SKM-1 (cell line): Measurements from ENCODE around the gene HELQ.
A peak's percentile ranks its signal among the peaks of the same experiment; 100 is the strongest.
"Not testable (repeated sequence)": the region's sequence is repeated elsewhere in the genome, so short reads cannot be mapped to it uniquely, and the experiment has no call there.

Source experiments
- DNase-seq: peaks from one replicate; lab custom pipeline; 2025; ENCODE audit not compliant: unreplicated experiment; lab: John Stamatoyannopoulos, UW

The HELQ gene

DNA sequence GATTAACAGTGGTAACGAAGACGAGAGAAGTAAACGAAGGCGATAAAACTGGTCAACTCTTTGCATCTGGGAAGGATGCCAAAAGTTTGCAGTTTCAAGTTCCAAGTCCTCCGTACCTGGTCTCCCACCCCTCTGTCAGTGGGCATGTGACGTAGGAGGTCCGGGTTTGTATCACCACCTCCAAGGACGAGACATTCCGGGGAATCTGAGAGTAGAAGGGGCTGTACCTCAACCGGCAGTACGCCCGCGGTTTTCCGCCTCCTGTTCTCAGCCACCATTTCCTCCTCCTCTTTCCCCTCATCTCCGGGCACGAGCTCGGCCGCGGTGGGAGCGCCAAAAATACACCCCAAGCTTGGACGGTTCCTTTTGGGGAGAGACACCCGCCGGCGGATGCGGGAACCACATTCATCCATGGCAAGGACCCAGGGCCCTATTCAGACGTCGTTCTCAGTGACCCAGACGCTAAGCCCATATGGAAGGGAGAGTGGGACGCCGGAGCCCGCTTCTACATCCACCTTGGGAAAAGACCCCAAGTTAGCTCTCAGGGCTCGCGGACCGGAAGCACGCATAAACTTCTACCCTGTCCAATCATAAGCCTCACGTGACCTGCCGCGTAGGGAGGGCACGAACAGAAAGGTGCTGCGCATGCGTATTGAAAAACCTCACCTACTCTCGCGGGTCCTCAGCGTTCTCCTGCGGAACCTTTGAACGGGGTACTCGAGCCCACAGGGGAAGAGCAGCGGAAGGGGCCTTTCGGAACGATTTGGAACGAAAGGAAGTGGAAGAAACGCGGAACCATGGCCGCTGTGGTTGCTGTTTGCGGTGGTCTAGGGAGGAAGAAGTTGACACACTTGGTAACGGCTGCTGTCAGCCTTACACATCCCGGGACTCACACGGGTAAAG, at the start of gene HELQ, which contains the start of gene MRPS18C:
Gene HELQ (minus strand): TSS at position 543 of the 903 bp plus-strand sequence. CDS start 130 bp downstream, at position 413.
Gene MRPS18C (plus strand): TSS at position 778 of the 903 bp plus-strand sequence. CDS start 20 bp downstream, at position 798.
- peak; percentile 99 for DNase-seq

- DNase-seq = no peak
These were observed 49.4 kb upstream of the HELQ start for GRCh38 chr4:83504996-83505395.

DNA sequence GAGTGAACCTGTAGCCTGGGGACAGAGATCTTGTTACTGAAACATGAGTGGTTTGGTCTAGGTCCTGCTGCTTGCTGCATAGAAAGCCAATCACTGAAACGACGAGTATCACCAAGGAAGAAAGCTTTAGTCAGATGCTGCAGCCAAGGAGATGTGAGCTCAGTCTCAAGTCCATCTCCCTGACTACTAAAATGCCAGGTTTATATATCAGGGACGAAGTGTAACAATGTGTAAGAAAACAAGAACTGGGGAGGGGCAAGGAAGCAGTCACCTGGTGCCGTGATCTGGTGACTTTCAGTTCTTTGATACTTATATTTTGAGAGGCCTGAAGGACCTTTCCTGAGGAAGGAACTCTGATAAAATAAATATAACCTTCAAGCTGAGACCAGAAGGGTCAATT, 48.9 kb upstream of the HELQ start:
- DNase-seq = no peak

GRCh38 chr4:83503974-83504373, 48.4 kb upstream of the HELQ start:
- no peak for DNase-seq

- DNase-seq = not testable (repeated sequence)
These were observed 46.0 kb upstream of the HELQ start for GRCh38 chr4:83501671-83502070.

GRCh38 chr4:83498187-83498586, 42.6 kb upstream of the HELQ start:
- DNase-seq = no peak

- not testable (repeated sequence) for DNase-seq
These were observed 40.7 kb upstream of the HELQ start for GRCh38 chr4:83496085-83496917.

DNA sequence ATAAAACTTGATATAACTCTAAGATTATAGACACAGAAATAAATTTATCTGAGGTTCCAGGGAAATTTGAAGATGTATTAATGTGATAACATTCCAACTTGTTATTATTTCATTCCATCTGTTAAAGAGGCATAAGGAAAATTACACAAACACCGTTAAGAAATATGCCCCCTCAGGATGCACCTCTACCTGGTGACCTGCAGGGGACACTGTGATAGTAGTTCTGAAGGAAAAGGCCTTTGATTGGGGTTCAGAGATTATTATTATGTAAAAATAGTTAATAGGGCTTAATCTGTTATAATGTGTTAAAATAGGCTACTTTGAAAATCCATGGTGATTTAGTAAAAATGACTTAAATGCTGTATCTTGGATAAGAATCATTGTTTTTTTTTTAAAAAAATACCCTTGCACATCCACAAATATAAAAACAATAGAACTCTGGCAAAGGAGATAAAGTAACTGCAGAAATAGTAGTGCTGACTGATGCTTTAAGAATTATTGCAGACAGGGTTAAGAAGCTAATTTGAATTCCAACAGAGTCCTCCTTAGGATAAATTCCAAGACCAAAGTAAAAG, 35.3 kb upstream of the HELQ start:
- peak; percentile 14 for DNase-seq

DNA sequence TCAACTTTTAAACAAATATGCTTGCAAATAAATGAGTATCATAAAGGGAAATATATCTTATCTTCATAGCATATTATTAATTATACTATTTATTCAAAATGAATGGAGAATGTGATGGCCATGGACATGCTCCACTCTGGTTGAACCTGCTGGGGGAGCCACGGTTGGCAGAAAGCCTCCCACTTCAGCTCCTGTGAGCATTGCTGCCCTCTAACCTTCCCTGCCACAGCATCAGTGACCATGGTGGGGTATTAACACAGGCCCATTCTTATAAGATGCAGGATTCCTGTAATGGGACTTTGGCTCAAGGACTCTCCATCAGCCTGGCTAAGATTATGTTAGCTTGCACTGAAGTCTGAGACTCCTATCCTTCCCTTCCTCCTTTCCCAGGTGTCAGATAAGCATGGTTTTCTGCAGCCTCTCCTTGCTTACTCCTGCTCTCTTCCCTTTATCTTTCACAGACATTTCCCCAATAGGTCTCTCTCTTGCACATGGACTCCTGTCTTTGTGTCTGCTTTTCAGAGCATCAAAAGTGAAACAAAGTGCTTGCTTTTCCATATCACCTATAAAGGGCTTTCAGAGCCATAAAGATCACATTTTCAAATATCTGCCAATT, 34.2 kb upstream of the HELQ start:
- DNase-seq = no peak

GRCh38 chr4:83486457-83487129, 31.0 kb upstream of the HELQ start:
- DNase-seq = peak; percentile 6

DNA sequence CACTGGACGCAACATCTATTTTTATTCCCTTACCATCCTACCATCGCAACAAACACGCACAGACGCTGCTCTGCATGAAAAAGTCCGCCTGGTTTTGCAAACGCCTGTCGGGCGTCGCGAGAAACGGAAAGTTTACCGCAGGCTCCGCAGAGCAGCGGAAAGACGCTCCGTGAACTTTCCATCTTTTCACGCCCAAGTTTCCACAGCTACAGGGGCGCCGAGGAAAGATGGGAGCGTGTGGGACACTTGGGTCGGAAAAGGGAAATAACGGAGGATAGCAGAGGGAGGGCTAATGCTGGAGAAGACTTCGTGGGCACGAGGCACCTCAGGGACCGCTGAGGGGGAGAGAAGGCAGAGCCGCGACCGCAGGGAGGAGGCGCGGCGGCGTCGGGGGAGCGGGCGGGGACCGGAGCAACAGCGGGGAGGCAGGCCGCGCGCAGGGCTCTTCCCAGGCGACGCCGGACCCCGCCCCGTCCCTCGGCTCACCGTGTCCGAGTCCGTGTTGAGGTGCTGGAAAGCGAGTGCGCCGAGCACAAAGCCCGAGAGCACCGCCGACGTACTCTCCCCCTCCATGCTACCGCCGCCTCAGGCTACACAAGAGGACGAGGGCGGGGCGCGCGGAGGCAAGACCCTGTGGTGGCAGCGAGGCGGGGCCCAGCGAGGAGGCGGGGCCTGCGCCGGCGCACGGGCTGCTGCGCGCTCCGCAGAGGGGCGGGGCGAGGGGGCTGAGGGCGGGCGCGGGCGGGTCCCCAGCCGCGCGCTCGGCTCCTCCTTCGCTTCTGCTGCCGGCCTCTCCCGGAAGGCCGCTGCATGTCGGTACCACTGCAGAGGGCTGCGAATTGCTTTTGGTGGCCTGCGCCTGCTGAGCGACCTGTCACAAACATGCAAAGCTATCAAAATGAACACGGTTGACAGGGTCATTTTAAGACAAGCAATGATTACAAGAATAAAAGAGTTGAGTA, 29.2 kb upstream of the HELQ start, which contains the start of gene ABRAXAS1:
Gene ABRAXAS1 (minus strand): TSS at position 601 of the 962 bp plus-strand sequence. CDS start 28 bp downstream, at position 573.
- peak; percentile 89 for DNase-seq

DNA sequence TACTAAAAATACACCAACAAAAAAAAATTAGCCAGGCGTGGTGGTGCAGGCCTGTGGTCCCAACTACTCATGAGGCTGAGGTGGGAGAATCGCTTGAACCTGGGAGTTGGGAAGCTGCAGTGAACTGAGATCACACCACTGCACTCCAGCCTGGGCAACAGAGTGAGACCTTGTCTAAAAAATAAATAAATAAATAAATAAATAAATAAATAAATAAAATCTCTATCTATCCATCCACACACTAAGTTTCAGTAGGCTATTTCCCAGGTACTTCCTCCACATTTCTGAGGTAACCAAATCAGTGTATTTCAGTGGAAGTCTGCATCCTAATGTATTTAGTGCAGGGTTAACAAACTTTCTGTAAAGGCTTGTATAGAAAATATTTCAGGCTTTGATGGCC, 18.3 kb upstream of the HELQ start:
- no peak for DNase-seq

- DNase-seq = no peak
These were observed 17.8 kb upstream of the HELQ start for GRCh38 chr4:83473423-83473822.

- DNase-seq = no peak
These were observed 520 bp upstream of the HELQ start for GRCh38 chr4:83456184-83456501.

DNA sequence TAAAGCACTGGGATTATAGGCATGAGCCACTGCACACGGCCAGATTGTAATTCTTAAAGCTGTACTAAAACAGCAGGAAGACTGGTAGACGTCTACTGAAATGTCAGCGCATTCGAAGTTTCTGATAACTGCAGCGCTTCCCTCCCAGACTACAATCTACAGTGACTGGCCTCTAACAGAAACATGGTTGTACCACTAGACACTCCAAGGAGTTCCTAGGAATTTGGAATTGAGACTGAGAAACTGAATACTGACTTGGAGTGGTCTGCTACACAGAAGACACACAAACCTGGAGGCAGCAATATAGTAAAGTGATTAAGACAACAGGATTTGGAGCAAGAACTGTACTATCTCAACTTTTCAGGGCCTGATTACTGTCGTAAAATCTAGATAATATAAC, 937 bp downstream of the HELQ start:
- DNase-seq = no peak

DNA sequence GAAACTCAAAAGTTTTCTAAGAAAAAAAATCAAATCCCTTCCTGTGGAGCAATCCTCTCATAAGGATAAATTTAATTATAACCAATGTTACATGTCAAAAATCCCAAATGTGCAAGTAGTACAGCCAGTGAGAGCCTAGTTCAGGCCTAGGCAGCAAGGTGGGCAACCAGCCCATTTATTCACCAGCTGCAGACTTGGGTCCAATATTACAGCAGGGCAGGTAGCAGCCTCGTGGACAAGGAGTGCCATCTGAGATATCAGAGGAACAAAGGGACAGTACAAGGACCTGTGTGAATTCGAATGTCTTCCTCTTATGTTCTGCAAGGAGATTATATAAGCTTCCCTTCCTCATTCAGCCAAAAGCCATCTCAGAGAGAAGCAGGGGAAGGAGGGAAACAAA, 6.6 kb downstream of the HELQ start:
- DNase-seq = no peak

GRCh38 chr4:83440899-83441298, 14.7 kb downstream of the HELQ start:
- no peak for DNase-seq

- no peak for DNase-seq
These were observed 15.3 kb downstream of the HELQ start for GRCh38 chr4:83440148-83440814.

- no peak for DNase-seq
These were observed 16.9 kb downstream of the HELQ start for GRCh38 chr4:83438719-83439118.
